Measurements from ENCODE around the gene TRAF3. TPM values are rescaled to one million over a fixed set of nuclear protein-coding genes. Genes with fewer than 3 reads are reported as not detected.
"Not testable (repeated sequence)": the region's sequence is repeated elsewhere in the genome, so short reads cannot be mapped to it uniquely, and the experiment has no call there.

TRAF3 gene
- total RNA-seq, 4 donors from 2014 or later: 5.5 to 14.7 (median 6.9) TPM

- TF ChIP-seq POLR2A (IDR thresholded peaks at IDR 0.05): no peak
- TF ChIP-seq, protein P1, sequence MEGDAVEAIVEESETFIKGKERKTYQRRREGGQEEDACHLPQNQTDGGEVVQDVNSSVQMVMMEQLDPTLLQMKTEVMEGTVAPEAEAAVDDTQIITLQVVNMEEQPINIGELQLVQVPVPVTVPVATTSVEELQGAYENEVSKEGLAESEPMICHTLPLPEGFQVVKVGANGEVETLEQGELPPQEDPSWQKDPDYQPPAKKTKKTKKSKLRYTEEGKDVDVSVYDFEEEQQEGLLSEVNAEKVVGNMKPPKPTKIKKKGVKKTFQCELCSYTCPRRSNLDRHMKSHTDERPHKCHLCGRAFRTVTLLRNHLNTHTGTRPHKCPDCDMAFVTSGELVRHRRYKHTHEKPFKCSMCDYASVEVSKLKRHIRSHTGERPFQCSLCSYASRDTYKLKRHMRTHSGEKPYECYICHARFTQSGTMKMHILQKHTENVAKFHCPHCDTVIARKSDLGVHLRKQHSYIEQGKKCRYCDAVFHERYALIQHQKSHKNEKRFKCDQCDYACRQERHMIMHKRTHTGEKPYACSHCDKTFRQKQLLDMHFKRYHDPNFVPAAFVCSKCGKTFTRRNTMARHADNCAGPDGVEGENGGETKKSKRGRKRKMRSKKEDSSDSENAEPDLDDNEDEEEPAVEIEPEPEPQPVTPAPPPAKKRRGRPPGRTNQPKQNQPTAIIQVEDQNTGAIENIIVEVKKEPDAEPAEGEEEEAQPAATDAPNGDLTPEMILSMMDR (IDR thresholded peaks at IDR 0.05 in 4 of 5, conservative IDR thresholded peaks at IDR 0.05 in 1 of 5): no peak
- Histone ChIP-seq H3K27me3 (no peaks in the 10 kb centered on the region), H3K4me1 (peaks cover 0 to 7% of the 10 kb centered on the region in 2 donors), H3K4me3 (no peak overlapping the region), H3K36me3 (no peaks in the 10 kb centered on the region), H3K9me3 (no peaks in the 10 kb centered on the region), H3K27ac (no peak overlapping the region)
- intact Hi-C loops (cut with DNase I; ENCODE audit: low total_unique reads) (no loop called here), in situ Hi-C loops (cut with MboI; ENCODE audit: low sequenced_read_pairs in 4 of 4) (no loop called here)
- ATAC-seq (no peak), DNase-seq (no peak)
These were observed 56.7 kb downstream of the TRAF3 start for GRCh38 chr14:102833991-102834390.

- in situ Hi-C loops (cut with MboI; ENCODE audit: low sequenced_read_pairs in 4 of 4): no loop called here
- Histone ChIP-seq H3K4me3 (no peak overlapping the region), H3K27me3 (no peaks in the 10 kb centered on the region), H3K27ac (no peak overlapping the region), H3K36me3 (no peaks in the 10 kb centered on the region), H3K4me1 (peaks cover 0 to 7% of the 10 kb centered on the region in 2 donors), H3K9me3 (no peaks in the 10 kb centered on the region)
- no peak for ATAC-seq
- no peak for DNase-seq
- intact Hi-C loops (cut with DNase I; ENCODE audit: low total_unique reads): no loop called here
- TF ChIP-seq POLR2A (IDR thresholded peaks at IDR 0.05): no peak
- TF ChIP-seq, protein P1 (IDR thresholded peaks at IDR 0.05 in 4 of 5, conservative IDR thresholded peaks at IDR 0.05 in 1 of 5): no peak
These were observed 58.7 kb downstream of the TRAF3 start for GRCh38 chr14:102835959-102836358.

DNA sequence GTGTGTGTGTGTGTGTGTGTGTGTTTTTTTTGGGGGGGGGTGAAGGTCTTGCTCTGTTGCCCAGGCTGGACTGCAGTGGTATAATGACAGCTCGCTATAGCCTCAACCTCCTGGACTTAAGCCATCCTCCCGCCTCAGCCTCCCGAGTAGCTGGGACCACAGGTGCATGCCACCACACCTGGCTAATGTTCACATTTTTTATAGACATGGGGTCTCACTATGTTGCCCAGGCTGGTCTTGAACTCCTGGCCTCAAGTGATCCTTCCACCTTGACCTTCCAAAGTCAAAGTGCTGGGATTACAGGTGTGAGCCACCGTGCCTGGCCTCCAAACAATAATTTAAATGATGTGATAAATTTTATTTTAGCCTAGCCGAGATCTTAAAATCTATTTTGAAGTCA lies 59.9 kb downstream of the TRAF3 start:
- H3K27me3 ChIP-seq; H3K9me3 ChIP-seq; H3K4me3 ChIP-seq; H3K36me3 ChIP-seq; in situ Hi-C loops (cut with MboI; ENCODE audit: low sequenced_read_pairs in 4 of 4); ATAC-seq; intact Hi-C loops (cut with DNase I; ENCODE audit: low total_unique reads); DNase-seq; H3K27ac ChIP-seq; H3K4me1 ChIP-seq: not testable (repeated sequence)

DNA sequence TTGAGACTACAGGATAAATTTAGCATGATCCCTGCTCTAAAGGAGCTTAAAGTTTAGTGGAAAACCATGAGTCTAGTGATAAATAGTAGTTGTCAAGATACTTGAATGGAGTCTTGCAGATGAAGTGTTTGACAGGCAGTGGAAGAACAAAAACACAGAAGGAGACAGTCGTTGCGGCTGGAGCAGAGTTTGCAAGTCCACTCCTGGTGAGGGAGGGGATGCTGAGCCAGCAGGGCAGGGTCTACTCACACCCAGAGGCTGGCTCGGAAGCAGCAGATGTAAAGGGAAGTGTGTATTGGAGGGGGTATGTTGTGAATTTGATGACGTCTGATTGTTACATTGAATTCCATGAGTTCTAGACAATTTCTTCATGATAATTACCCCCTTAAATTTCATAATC lies 61.3 kb downstream of the TRAF3 start:
- no peak for DNase-seq
- no peak for TF ChIP-seq POLR2A (IDR thresholded peaks at IDR 0.05)
- TF ChIP-seq, protein P1 (IDR thresholded peaks at IDR 0.05 in 4 of 5, conservative IDR thresholded peaks at IDR 0.05 in 1 of 5): no peak
- in situ Hi-C loops (cut with MboI; ENCODE audit: low sequenced_read_pairs in 4 of 4): no loop called here
- Histone ChIP-seq H3K4me1 (peaks cover 0 to 7% of the 10 kb centered on the region in 2 donors), H3K27me3 (no peaks in the 10 kb centered on the region), H3K9me3 (no peaks in the 10 kb centered on the region), H3K27ac (no peak overlapping the region), H3K36me3 (no peaks in the 10 kb centered on the region), H3K4me3 (no peak overlapping the region)
- ATAC-seq: no peak
- intact Hi-C loops (cut with DNase I; ENCODE audit: low total_unique reads): no loop called here

DNA sequence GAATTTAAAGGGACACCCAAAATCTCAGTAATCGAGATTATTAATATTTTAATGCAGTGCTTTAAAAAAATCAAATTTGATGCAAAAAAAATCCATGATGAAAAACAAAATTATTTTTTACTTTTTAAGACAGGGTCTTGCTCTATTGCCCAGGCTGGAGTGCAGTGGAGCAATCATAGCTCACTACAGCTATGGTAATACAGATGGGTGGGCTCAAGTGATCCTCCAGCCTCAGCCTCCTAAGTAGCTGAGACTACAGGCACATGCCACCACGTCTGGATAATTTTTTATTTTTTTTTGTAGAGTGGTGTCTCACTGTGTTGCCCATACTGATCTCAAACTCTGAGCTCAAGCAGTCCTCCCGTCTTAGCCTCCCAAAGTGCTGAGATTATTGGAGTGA lies 62.9 kb downstream of the TRAF3 start:
- H3K9me3 ChIP-seq: no peaks in the 10 kb centered on the region
- H3K27me3 ChIP-seq: no peaks in the 10 kb centered on the region
- no peak for ATAC-seq
- in situ Hi-C loops (cut with MboI; ENCODE audit: low sequenced_read_pairs in 4 of 4) (no loop called here), intact Hi-C loops (cut with DNase I; ENCODE audit: low total_unique reads) (loop anchor here (5.0 kb wide), 1 partner anchor 63 kb away; the partner anchor contains the start of gene TRAF3)
- H3K4me1 ChIP-seq: peaks cover 0 to 2% of the 10 kb centered on the region in 2 donors
- no peak for TF ChIP-seq POLR2A (IDR thresholded peaks at IDR 0.05)
- TF ChIP-seq, protein P1 (IDR thresholded peaks at IDR 0.05 in 4 of 5, conservative IDR thresholded peaks at IDR 0.05 in 1 of 5): no peak
- H3K27ac ChIP-seq: no peak overlapping the region
- H3K4me3 ChIP-seq: no peak overlapping the region
- no peaks in the 10 kb centered on the region for H3K36me3 ChIP-seq
- no peak for DNase-seq
